ENCODE results near the gene COX7A1.

Gene COX7A1

DNA sequence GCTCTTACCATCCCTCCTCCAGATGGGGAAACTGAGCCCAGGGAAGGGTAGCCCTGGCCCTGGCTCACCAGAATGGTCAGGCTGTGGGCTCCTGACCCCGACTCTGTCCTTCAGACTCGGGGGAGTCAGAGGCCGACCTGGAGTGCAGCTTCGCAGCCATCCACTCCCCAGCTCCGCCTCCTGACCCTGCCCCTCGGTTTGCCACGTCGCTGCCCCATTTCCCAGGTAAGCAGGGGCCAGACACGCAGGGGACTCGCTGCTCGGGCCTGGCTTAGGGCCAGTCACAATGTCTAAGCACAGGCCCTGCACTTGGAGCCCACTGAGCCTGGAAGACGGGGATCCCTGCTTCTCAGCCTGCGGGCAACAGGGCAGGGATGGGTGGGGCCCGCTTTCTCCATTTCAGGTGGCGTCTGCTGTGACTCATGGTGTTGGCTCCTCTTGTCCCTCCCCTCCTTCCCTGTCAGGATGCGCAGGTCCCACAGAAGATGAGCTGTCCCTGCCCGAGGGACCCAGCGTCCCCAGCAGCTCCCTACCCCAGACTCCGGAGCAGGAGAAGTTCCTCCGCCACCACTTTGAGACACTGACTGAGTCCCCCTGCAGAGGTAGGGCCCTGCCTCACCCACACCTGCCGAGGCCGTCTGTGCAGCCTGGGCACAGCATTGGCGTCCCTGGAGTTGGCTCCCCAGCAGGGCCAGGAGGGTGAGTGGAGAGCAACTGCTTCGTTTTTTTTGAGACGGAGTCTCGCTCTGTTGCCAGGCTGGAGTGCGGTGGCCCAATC, 50.5 kb downstream of the COX7A1 start:
- TF ChIP-seq, protein P1, sequence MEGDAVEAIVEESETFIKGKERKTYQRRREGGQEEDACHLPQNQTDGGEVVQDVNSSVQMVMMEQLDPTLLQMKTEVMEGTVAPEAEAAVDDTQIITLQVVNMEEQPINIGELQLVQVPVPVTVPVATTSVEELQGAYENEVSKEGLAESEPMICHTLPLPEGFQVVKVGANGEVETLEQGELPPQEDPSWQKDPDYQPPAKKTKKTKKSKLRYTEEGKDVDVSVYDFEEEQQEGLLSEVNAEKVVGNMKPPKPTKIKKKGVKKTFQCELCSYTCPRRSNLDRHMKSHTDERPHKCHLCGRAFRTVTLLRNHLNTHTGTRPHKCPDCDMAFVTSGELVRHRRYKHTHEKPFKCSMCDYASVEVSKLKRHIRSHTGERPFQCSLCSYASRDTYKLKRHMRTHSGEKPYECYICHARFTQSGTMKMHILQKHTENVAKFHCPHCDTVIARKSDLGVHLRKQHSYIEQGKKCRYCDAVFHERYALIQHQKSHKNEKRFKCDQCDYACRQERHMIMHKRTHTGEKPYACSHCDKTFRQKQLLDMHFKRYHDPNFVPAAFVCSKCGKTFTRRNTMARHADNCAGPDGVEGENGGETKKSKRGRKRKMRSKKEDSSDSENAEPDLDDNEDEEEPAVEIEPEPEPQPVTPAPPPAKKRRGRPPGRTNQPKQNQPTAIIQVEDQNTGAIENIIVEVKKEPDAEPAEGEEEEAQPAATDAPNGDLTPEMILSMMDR (IDR thresholded peaks at IDR 0.05; ENCODE audit: borderline replicate concordance, insufficient read depth, low read depth, low read length) = no peak
- no peak overlapping the region for H3K4me3 ChIP-seq (ENCODE audit: low read depth, low read length)

Measured in GM12875 (cell line).